Renal cortex interstitium (tissue), 11 donors: ENCODE results near the gene RAB30. TPM values are rescaled to one million over a fixed set of nuclear protein-coding genes. Genes with fewer than 3 reads are reported as not detected.

Experiments used
- DNase-seq, 11 donors: peaks; one replicate each; pipeline ENCODE4 v3.0.0-alpha.2; 2013; ENCODE audit warnings: low read depth in 9 of 11, low spot score in 4 of 11; ENCODE audit errors: extremely low read depth in 1 of 11
- polyA plus RNA-seq, 3 donors: library from polyadenylated mRNA; unstranded; fragments of 120-200 nt; gene quantifications; one replicate each; pipeline ENCODE4 v1.2.1, GENCODE V29; 2013; ENCODE audit not compliant: insufficient read length in 3 of 3

The RAB30 gene
- polyA plus RNA-seq, 3 donors: 7.6 to 7.9 (median 7.7) TPM

DNA sequence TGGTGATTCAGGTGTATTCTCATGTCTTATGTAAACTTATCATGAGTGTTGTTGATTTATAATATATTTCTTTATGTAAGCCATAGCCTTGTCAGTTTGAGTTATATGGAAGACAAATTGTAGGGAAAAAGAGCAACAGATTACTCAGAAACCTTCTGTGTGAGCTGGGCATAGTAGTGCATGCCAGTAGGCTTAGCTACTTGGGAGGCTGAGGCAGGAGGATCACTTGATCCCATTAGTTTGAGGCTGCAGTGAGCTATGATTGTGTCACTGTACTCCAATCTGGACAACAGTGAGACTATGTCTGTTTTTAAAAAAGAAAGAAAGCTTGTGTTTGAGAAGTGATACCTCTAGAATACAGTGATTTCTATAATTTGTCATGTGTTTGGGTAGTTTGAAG lies 2.2 kb upstream of the RAB30 start:
- no peak for DNase-seq

- no peak for DNase-seq
These were observed 1.6 kb upstream of the RAB30 start for GRCh38 chr11:83073258-83073657.

- peak in 1 of 11 donors; percentile 56 for DNase-seq
These were observed 899 bp upstream of the RAB30 start for GRCh38 chr11:83072350-83073242.

DNA sequence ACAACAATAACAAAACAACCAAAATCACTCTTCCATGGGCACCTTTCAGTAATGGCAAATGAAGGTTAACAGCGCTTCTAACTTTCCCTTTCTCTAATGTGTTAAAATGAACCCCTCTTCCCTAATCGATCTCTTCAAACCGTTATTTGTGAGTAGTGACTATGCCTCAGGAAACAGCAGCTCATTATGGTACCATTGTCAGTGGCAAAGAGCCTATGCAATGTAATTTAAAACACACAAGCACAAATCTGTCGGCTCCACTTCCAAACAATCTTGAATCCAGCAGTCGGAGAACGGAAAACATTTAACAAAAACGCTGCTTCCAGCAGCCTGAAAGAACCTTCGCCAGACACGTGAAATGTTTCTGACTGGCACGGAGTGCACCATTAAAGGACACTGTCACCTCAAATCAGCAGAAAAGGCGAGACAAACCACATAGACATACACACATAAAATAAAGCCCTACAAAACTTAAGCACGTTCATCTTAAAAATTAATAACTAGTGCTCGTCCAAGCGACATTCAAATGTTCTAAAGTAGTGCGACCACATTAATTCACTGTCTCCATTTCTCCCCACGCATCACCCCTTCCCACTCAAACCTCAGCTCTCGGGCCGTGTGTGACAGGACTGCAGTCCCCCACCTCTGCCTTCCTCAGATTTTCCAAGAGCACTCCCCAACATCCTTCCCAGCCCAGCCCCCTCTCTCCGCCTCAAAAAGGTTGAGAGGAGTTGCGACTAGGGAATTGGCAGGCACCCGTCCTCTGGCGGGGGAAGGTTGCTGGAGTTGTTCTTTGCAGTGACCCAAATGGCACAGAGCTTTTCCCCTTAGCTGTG lies 748 bp downstream of the RAB30 start:
- peak in 3 of 11 donors; percentile 19 to 45 (median 43) for DNase-seq

DNA sequence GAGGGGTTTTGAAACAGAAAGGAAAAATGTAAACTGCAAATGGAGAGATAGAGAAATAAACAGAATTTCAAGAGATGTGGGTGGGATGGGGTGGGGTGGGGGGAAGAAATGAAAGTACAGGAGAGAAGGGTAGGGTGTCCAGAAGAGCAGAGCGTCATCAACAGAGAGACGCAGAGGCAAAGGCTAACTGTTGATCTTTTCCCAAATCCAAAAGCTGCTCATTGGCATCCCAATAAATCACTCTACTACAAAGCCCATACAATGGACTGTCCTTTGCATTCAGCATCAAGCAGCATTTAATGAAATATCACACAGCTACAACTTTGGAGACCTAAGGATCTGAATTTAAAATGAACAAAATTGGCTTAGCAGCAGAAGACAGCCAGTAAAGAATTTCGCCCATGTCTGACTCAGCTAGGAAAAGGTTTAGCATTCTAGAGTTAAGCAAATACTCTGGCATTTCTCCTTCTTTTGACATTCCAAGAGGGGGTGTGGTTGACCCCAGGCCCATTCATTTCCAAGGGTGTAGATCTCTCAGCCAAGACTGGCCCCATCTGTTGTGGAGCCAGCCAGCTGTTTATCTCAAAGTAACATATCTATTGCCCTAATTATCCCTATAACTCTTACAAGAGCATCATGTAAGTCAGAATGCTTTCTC lies 1.5 kb downstream of the RAB30 start:
- peak in 1 of 11 donors; percentile 18 for DNase-seq

- DNase-seq: no peak
These were observed 2.2 kb downstream of the RAB30 start for GRCh38 chr11:83069441-83070043.

DNA sequence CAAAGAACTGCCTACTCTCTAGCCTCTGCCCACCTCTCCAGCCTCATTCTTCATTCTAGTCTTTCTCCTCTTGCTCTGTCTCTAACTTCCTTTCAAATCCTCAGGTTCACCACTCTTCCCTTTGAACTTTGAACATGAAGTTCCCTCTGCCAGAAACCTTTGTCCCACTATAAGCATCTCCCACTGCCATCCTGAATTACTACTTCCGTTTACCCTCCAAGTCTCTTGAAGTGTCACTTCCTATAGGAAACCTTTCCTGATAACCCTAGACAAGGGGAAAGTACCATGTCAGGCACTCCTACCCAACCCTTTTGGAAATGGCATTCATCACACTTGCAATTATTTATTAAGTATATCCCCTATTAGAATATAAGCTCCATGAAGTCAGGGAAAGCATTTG lies 3.1 kb downstream of the RAB30 start:
- no peak for DNase-seq

DNA sequence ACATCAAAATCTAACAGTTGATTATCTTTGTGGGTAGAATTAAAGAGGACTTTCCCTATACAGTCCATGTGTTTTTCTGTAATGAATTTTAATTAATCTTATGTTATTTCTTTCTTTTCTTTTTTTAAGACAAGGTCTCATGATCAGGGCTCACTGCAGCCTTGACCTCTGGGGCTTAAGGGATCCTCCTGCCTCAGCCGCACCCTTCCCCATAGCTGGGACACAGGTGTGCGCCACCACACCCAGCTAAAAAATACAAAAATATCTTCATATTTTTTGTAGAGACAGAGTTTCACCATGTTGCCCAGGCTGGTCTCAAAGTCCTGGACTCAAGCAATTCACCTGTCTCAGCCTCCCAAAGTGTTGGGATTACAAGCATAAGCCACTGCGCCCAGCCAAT lies 7.7 kb downstream of the RAB30 start:
- DNase-seq: no peak

GRCh38 chr11:83063073-83063754 lies 8.5 kb downstream of the RAB30 start:
- peak in 1 of 11 donors; percentile 19 for DNase-seq

DNA sequence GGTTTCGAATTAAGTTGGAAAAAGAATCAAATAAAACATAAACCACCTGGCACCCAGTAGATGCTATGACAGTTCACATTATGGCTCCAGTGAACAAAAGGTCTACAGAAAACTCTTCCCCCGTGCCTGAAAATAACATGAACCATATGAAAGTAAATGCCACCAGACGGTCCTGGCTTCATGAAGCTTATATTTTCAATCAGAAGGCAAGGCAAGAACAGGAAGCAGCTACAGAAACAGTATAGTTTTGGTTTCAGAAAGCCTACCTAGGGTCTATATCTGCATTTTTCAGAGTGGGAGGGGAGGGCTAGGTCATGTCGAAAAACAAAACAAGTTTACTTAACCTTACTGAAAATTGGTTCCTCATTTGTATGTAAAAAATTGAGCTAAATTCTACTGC lies 9.8 kb downstream of the RAB30 start:
- no peak for DNase-seq

GRCh38 chr11:83060965-83061364 lies 10.7 kb downstream of the RAB30 start:
- DNase-seq: no peak

DNA sequence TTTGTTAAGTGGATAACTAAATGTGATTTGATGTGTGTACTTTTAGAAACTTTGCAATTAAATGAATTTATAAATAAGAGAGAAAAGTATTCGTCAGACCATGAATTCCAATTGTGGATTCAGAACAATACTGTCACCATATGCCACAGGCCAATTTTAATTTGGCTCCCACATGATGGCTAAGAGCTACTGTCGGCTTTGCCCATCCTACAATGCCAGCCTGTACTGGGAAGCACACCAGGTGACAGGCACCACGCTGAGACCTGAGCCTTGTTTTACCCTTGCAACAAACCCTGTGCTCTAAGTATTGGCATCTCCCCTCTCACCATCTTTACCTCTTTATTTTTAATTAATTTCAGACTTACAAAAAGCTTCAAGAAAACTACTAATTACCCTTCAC lies 14.0 kb downstream of the RAB30 start:
- no peak for DNase-seq

DNA sequence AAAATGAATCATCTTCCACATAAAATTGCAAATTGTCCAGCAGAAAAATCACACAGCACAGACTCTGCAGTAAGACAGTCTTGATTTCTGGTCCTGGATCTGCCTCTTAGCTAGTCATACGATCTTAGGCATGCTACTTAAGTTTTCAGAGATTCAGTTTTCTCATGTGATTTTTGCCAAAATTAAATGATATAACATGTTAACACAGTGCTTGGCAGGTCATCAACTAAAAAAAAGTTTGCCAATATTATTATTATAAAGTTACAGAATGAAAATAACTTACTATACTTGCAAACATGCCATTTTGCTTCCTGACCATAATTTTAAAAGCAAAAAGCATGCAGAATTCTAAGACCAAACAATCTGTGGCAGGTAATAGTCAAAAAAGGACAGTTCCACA lies 15.1 kb downstream of the RAB30 start:
- DNase-seq: no peak

DNA sequence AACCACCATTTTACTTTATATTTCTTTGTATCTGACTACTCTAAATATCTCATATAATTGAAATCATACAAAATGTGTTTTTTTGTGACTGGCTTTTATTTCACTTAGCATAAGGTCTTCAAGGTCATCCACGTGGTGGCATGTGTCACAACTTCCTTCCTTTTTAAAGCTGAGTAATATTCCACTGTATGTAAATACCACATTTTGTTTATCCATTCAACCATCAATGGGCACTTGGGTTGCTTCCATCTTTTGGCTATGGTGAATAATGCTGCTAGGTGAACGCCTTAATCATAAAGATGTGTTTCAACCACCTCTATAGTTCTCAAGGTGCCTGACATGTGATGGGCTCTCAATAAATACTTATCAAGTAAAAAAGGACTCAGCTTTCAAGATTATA lies 15.5 kb downstream of the RAB30 start:
- DNase-seq: no peak

- no peak for DNase-seq
These were observed 16.8 kb downstream of the RAB30 start for GRCh38 chr11:83054904-83055380.

- DNase-seq: no peak
These were observed 17.7 kb downstream of the RAB30 start for GRCh38 chr11:83054001-83054400.

GRCh38 chr11:83051760-83052671 lies 19.7 kb downstream of the RAB30 start:
- DNase-seq: peak in 1 of 11 donors; percentile 28
